HEK293 (cell line): ENCODE measurements around the gene CTNNB1.
A peak's percentile ranks its signal among the peaks of the same experiment; 100 is the strongest.

ENCODE experiments used
- CTCF ChIA-PET: fragments of 350-600 bp; formaldehyde crosslinking; extraction: SDS; loops from one replicate; lab custom pipeline; 2021; ENCODE audit warnings: antibody characterized with exemption; lab: Yijun Ruan, JAX
- POLR2A ChIA-PET: fragments of 300-600 bp; formaldehyde crosslinking; extraction: SDS; loops from one replicate; lab custom pipeline; 2020; ENCODE audit warnings: antibody characterized with exemption, inconsistent platforms; lab: Yijun Ruan, JAX
- H3K27ac ChIP-seq: fragments of 200-500 bp; sonication (Bioruptor generic); 2 replicates; pipeline ENCODE4 v1.5.1; 2014; ENCODE audit warnings: low read depth, low read length, control low read depth, inconsistent platforms; ENCODE audit errors: extremely low read depth
- H3K36me3 ChIP-seq, 2 experiments: fragments of 200-500 bp in 1 of 2; sonication (Bioruptor generic) in 1 of 2; 1 replicate in 1 of 2; 2 replicates in 1 of 2; pipeline ENCODE4 v1.5.1; 2014 to 2017; ENCODE audit warnings: inconsistent platforms in 2 of 2, low read length in 2 of 2; ENCODE audit not compliant: control insufficient read depth in 2 of 2, insufficient read depth in 1 of 2
- H3K4me1 ChIP-seq: fragments of 200-500 bp; sonication (Bioruptor generic); 2 replicates; pipeline ENCODE4 v1.5.1; 2014; ENCODE audit warnings: mild to moderate bottlenecking, low read length, inconsistent platforms; ENCODE audit not compliant: control insufficient read depth, insufficient read depth
- H3K4me3 ChIP-seq: 2 replicates; pipeline ENCODE4 v1.5.1; 2011; ENCODE audit warnings: low read depth, mild to moderate bottlenecking, control low read depth, low read length, moderate library complexity
- H3K9me3 ChIP-seq: fragments of 200-500 bp; sonication (Bioruptor generic); 2 replicates; pipeline ENCODE4 v1.5.1; 2014; ENCODE audit warnings: low read depth, low read length, inconsistent platforms; ENCODE audit not compliant: control insufficient read depth, insufficient read depth
- IKZF3 ChIP-seq: fragments of 450-650 bp; IDR thresholded peaks from 2 replicates; pipeline ENCODE4 v1.5.0; 2018; ENCODE audit warnings: missing biosample characterization, mild to moderate bottlenecking, missing genetic modification characterization, moderate library complexity
- KLF9 ChIP-seq: fragments of 450-650 bp; formaldehyde crosslinking; IDR thresholded peaks from 2 replicates; pipeline ENCODE4 v1.5.1; 2016; ENCODE audit warnings: missing biosample characterization, missing genetic modification characterization, low read depth
- ZBTB1 ChIP-seq: fragments of 450-650 bp; formaldehyde crosslinking; IDR thresholded peaks from 2 replicates; pipeline ENCODE4 v1.5.1; 2016; ENCODE audit warnings: missing biosample characterization, missing genetic modification characterization
- ZFHX2 ChIP-seq: fragments of 450-650 bp; formaldehyde crosslinking; conservative IDR thresholded peaks from 2 replicates; pipeline ENCODE4 v1.5.1; 2016; ENCODE audit warnings: missing biosample characterization, missing genetic modification characterization
- ZNF121 ChIP-seq: fragments of 450-650 bp; formaldehyde crosslinking; IDR thresholded peaks from 2 replicates; pipeline ENCODE4 v1.5.1; 2016; ENCODE audit warnings: missing biosample characterization, missing genetic modification characterization
- ZNF292 ChIP-seq: fragments of 450-650 bp; formaldehyde crosslinking; IDR thresholded peaks from 2 replicates; pipeline ENCODE4 v1.5.1; 2016; ENCODE audit warnings: low read depth, missing biosample characterization, missing genetic modification characterization, borderline replicate concordance
- ZNF423 ChIP-seq: fragments of 450-650 bp; formaldehyde crosslinking; IDR thresholded peaks from 2 replicates; pipeline ENCODE4 v1.5.1; 2016; ENCODE audit warnings: missing biosample characterization, missing genetic modification characterization
- ZNF48 ChIP-seq: fragments of 450-650 bp; formaldehyde crosslinking; IDR thresholded peaks from 2 replicates; pipeline ENCODE4 v1.5.1; 2016; ENCODE audit warnings: missing biosample characterization, missing genetic modification characterization
- ZNF514 ChIP-seq: fragments of 450-650 bp; formaldehyde crosslinking; IDR thresholded peaks from 2 replicates; pipeline ENCODE4 v1.5.1; 2016; ENCODE audit warnings: missing biosample characterization, missing genetic modification characterization
- ZNF610 ChIP-seq: fragments of 450-650 bp; formaldehyde crosslinking; IDR thresholded peaks from 2 replicates; pipeline ENCODE4 v1.5.1; 2016; ENCODE audit warnings: missing biosample characterization, missing genetic modification characterization, borderline replicate concordance
- ZNF654 ChIP-seq: fragments of 450-650 bp; formaldehyde crosslinking; IDR thresholded peaks from 2 replicates; pipeline ENCODE4 v1.5.1; 2016; ENCODE audit warnings: low read depth, missing biosample characterization, missing genetic modification characterization
- ZNF837 ChIP-seq: fragments of 450-650 bp; formaldehyde crosslinking; IDR thresholded peaks from 2 replicates; pipeline ENCODE4 v1.5.1; 2016; ENCODE audit warnings: missing biosample characterization, missing genetic modification characterization
- TF ChIP-seq, protein P1 (sequence below): fragments of 450-650 bp; formaldehyde crosslinking; IDR thresholded peaks from 2 replicates; pipeline ENCODE4 v1.5.0; 2017; ENCODE audit warnings: missing biosample characterization, missing genetic modification characterization, borderline replicate concordance
- TF ChIP-seq, protein P2 (sequence below): fragments of 450-650 bp; formaldehyde crosslinking; IDR thresholded peaks from 2 replicates; pipeline ENCODE4 v1.5.1; 2016; ENCODE audit warnings: missing biosample characterization, missing genetic modification characterization, low read depth
- TF ChIP-seq, protein P3 (sequence below): fragments of 450-650 bp; formaldehyde crosslinking; IDR thresholded peaks from 2 replicates; pipeline ENCODE4 v1.5.1; 2016; ENCODE audit warnings: missing biosample characterization, missing genetic modification characterization
- TF ChIP-seq, protein P4 (sequence below): fragments of 450-650 bp; formaldehyde crosslinking; IDR thresholded peaks from 2 replicates; pipeline ENCODE4 v1.5.1; 2017; ENCODE audit warnings: missing biosample characterization, missing genetic modification characterization

CTNNB1 gene

DNA sequence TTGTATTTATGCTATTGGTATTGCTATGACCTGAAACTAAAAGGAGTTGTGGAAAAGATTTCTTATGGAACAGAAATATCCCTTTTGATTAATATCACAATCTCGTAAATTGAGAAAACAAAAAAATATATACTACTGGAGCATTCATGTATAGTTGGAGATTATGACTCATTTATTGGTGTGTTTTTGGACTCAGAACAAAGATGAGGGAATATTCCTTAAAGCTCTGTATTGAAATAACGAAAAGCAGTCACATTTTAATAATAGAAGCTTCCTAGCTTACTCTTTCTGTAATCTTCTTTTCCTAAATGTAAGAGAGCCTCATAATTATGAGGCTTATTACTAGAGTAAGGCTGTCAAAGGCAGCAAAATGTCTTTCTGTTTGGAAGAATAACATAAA, 14.3 kb downstream of the CTNNB1 start:
- no peaks in the 10 kb centered on the region for H3K9me3 ChIP-seq
- TF ChIP-seq ZNF514 (tag by site-specific recombination) (no peak), ZFHX2 (tag by site-specific recombination) (no peak), ZNF48 (tag by site-specific recombination) (no peak), ZNF292 (tag by site-specific recombination) (no peak), ZNF610 (tag by site-specific recombination) (no peak), IKZF3 (no peak), KLF9 (tag by site-specific recombination) (no peak), ZNF423 (tag by site-specific recombination) (no peak), ZBTB1 (tag by site-specific recombination) (no peak), ZNF121 (tag by site-specific recombination) (no peak), ZNF837 (tag by site-specific recombination) (no peak)
- TF ChIP-seq, protein P1, sequence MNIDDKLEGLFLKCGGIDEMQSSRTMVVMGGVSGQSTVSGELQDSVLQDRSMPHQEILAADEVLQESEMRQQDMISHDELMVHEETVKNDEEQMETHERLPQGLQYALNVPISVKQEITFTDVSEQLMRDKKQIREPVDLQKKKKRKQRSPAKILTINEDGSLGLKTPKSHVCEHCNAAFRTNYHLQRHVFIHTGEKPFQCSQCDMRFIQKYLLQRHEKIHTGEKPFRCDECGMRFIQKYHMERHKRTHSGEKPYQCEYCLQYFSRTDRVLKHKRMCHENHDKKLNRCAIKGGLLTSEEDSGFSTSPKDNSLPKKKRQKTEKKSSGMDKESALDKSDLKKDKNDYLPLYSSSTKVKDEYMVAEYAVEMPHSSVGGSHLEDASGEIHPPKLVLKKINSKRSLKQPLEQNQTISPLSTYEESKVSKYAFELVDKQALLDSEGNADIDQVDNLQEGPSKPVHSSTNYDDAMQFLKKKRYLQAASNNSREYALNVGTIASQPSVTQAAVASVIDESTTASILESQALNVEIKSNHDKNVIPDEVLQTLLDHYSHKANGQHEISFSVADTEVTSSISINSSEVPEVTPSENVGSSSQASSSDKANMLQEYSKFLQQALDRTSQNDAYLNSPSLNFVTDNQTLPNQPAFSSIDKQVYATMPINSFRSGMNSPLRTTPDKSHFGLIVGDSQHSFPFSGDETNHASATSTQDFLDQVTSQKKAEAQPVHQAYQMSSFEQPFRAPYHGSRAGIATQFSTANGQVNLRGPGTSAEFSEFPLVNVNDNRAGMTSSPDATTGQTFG (tag by site-specific recombination), result no peak
- TF ChIP-seq, protein P2, sequence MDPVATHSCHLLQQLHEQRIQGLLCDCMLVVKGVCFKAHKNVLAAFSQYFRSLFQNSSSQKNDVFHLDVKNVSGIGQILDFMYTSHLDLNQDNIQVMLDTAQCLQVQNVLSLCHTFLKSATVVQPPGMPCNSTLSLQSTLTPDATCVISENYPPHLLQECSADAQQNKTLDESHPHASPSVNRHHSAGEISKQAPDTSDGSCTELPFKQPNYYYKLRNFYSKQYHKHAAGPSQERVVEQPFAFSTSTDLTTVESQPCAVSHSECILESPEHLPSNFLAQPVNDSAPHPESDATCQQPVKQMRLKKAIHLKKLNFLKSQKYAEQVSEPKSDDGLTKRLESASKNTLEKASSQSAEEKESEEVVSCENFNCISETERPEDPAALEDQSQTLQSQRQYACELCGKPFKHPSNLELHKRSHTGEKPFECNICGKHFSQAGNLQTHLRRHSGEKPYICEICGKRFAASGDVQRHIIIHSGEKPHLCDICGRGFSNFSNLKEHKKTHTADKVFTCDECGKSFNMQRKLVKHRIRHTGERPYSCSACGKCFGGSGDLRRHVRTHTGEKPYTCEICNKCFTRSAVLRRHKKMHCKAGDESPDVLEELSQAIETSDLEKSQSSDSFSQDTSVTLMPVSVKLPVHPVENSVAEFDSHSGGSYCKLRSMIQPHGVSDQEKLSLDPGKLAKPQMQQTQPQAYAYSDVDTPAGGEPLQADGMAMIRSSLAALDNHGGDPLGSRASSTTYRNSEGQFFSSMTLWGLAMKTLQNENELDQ (tag by site-specific recombination), result no peak
- TF ChIP-seq, protein P3, sequence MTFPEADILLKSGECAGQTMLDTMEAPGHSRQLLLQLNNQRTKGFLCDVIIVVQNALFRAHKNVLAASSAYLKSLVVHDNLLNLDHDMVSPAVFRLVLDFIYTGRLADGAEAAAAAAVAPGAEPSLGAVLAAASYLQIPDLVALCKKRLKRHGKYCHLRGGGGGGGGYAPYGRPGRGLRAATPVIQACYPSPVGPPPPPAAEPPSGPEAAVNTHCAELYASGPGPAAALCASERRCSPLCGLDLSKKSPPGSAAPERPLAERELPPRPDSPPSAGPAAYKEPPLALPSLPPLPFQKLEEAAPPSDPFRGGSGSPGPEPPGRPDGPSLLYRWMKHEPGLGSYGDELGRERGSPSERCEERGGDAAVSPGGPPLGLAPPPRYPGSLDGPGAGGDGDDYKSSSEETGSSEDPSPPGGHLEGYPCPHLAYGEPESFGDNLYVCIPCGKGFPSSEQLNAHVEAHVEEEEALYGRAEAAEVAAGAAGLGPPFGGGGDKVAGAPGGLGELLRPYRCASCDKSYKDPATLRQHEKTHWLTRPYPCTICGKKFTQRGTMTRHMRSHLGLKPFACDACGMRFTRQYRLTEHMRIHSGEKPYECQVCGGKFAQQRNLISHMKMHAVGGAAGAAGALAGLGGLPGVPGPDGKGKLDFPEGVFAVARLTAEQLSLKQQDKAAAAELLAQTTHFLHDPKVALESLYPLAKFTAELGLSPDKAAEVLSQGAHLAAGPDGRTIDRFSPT, result no peak
- CTCF ChIA-PET, result no interaction called here
- no peak overlapping the region for H3K4me3 ChIP-seq
- POLR2A ChIA-PET, result interaction anchor here (2.4 kb wide), 1 partner anchor 14 kb away, joined by 11 read pairs; the partner anchor contains the start of gene CTNNB1
- H3K4me1 ChIP-seq, result peaks cover 9% of the 10 kb centered on the region
- no peak overlapping the region for H3K27ac ChIP-seq
- H3K36me3 ChIP-seq, result peaks cover 0 to 13% of the 10 kb centered on the region in 2 experiments; a peak in 1 of 3 replicates

DNA sequence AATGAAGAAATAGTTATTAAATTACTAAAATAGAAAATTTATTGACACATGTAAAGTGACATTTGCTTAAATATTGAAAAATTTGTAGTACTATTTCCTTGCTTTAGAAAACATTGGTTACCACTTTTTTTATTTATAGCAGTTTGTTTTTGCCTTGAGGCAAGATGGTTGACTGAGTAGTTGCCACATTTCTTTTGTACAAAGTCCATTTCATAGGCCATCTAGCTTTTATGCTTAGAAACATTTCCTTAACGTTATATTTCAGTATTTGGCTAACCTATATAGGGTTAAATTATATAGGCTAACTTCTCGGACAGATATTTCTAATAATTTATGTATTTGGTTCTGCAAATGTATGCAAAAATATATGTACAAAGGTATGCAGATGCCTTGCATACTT, 17.1 kb downstream of the CTNNB1 start:
- H3K9me3 ChIP-seq, result no peaks in the 10 kb centered on the region
- H3K36me3 ChIP-seq, result peaks cover 0 to 2% of the 10 kb centered on the region in 2 experiments; a peak in 1 of 3 replicates
- H3K4me3 ChIP-seq, result no peak overlapping the region
- H3K4me1 ChIP-seq, result peaks cover 9% of the 10 kb centered on the region
- H3K27ac ChIP-seq, result no peak overlapping the region
- ChIA-PET CTCF (interaction anchor here (0.7 to 0.8 kb wide), 2 partner anchors 14 to 15 kb away, joined by 3 read pairs; no protein-coding TSS in a partner anchor), POLR2A (no interaction called here)
- TF ChIP-seq ZNF654 (tag by site-specific recombination), result no peak
- TF ChIP-seq, protein P4, sequence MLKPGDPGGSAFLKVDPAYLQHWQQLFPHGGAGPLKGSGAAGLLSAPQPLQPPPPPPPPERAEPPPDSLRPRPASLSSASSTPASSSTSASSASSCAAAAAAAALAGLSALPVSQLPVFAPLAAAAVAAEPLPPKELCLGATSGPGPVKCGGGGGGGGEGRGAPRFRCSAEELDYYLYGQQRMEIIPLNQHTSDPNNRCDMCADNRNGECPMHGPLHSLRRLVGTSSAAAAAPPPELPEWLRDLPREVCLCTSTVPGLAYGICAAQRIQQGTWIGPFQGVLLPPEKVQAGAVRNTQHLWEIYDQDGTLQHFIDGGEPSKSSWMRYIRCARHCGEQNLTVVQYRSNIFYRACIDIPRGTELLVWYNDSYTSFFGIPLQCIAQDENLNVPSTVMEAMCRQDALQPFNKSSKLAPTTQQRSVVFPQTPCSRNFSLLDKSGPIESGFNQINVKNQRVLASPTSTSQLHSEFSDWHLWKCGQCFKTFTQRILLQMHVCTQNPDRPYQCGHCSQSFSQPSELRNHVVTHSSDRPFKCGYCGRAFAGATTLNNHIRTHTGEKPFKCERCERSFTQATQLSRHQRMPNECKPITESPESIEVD, result 0 out of 2 replicates have a peak, but pooled peaks have one; percentile 9
